HG03442 (cell line): Measurements from ENCODE around the gene MDFIC2.
"Not testable (repeated sequence)": the region's sequence is repeated elsewhere in the genome, so short reads cannot be mapped to it uniquely, and the experiment has no call there.

Experiments
- ATAC-seq: cut with Tn5 transposase; IDR thresholded peaks from one replicate; pipeline ENCODE4 v1.9.1; 2021; ENCODE audit warnings: mild to moderate bottlenecking, moderate library complexity; ENCODE audit not compliant: unreplicated experiment

Gene MDFIC2

DNA sequence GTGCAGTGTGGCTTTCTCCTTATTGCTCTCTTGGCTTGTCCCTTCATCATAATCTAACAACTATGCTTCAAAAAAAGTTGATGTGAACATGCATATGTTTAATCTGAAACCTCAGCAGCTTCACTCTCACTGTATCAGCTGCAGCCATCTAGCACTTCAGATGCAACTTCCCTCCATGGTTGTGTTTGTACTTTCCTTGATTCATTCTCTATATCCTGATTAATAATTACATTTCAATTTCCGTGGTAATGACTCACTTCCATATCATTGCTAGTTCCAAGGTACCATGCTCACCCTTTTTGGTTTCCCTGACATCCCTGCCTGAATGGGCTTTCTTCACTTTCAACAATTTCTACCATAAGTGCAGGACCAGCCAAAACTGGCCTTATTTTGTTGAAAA, 51.2 kb downstream of the MDFIC2 start:
- ATAC-seq = no peak

DNA sequence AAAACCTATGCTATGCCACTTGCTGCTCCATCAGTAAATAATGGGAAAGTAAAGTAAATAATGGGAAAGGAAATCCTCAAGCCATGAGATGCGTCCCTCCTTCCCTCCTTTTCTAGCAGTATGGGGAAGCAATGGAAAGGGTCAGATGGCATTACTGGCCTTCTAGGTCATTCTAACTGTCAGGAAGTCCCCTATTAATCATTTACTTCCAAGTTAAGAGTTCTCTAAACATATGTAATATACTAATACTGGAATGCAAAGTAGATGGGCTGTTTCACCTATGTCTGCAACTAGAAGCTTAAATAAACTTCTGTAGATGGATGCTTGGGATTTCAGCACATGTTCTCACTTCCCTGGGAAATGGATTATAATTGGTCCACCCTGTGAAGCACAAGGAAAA, 55.9 kb downstream of the MDFIC2 start:
- ATAC-seq = no peak

DNA sequence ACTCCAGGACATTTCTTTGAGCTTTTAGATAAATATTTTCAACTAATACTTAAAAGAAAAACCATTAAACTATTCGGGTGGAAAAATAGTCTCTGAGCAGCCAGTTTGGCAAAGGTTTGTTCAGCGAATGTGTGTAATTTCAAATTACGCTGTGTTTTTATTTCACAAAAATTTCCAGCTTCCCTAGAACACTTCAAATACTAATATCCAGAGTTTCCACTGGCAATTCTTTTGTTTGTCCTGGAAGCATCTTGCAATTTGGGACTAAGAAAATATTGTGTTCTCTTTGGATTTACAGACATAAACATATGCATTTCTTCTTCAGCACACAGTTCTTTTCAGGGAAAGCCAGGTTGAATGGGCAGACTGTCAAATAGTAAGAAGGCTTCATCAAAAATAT, 61.9 kb downstream of the MDFIC2 start:
- no peak for ATAC-seq

DNA sequence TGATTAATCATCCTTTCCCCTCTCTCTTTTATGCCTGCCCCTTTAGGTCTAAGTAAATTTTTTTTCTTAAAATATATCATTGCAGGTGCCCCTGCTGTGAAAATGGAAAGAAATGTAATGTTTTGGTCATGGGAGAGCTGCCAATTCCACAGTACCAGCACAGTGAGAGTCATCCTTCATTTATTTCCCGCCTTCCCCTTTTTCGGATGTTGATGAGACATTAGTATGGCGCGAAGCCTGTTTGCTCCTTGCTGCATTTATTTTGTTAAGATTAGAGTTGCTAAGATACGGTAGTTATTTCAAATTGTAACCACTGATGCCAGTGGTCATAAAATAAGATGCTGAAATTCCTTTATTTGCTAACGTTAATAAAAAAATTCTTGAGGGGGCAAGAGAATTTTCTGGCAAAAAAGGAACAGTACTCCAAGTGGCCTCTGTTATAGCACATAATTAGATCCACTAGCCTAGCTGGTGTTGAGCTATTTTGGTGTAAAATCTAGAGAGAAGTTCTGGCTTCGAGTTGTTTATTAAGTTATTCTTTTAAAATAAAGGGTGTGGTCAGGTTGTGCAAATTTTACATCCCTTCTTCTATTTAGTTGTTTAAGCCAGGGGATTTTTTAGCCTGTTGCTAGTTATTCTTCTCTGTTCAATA, 62.8 kb downstream of the MDFIC2 start:
- ATAC-seq = no peak

DNA sequence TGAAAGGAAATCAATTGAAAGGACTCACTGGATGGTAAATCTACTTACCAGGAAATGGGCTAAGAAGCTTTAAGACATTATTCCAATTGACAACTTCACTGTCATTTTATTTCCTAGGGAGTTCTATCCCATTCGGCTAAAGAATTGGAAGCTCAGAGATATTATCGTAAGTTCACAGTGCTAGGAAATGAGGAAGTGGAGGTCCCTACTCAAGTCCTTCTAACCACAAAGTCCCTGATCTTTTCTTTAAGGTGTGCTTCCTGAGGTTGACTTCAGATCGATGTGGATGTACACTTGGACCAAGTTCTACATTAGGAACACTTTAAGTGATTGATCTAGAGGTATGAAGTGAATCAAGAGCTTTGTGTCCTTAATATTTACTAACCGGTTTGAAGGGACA, 63.6 kb downstream of the MDFIC2 start:
- no peak for ATAC-seq

DNA sequence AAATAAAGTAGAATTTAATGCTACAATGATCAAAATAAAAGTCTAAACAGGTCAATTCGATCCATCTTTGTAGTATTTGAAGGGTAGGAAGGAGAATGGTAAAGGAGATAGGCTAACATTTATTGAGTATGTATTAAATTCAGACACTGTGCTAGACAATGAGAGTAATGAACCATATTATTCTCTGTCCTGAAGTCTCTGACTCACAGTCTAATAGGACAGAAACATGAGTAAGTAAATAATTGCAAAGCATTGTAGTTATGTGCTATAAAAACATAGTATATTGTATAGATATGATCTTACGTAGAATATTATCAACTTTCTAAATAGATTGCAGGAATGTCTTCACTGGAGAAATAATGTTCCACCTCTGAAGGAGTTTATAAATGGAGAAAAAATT, 64.5 kb downstream of the MDFIC2 start:
- no peak for ATAC-seq

DNA sequence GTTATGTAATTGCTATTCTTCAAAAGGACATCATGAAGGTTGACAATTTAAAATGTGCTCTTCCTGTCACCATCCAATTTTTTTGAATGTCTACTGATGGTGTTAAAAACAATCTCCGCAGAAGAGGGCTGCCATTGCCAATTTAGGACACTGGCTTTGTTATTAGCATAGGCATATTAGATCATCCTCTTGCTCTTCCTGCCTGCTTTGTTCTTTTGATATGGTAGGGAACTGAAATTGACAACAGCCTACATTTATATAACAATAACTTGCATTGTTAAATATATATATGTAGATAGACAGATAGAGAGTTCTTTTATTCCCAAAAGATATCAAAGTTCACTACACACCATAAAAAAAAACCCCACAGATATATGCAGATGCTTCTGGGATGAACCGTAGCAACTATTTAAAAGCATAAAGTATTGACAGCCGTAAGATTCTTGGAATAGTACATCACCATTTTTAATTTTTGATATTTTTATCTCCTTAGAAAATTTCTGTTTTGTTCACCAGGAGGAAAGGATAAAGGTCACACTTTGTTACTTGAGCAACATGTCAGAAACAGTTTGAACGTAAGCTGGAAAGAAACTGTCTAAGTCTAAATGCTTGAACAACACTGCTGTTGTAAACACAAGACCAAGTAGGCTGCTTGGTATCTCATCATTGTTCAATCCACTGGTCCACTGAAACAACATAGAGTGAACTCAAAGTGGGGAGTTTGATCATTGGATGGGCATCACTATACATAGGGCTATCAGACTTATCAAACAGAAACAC, 66.5 kb downstream of the MDFIC2 start:
- no peak for ATAC-seq

DNA sequence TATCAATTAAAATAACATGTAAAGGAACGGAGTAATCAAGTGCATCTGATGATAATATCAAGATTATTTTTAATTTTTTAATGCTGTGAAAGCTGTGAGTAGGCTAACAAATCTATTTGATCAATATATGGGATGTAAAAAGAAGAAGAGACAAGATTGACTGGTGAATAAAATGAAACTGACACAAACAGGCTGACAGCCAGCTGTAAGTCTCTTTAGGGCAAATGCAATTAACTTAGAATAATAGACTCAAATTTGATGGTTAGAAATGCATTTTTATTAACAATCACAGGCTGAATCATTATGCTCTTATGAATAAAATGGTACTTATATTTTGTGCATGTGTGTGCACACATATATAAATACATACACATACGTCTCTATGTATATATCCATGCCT, 68.0 kb downstream of the MDFIC2 start:
- ATAC-seq = no peak

DNA sequence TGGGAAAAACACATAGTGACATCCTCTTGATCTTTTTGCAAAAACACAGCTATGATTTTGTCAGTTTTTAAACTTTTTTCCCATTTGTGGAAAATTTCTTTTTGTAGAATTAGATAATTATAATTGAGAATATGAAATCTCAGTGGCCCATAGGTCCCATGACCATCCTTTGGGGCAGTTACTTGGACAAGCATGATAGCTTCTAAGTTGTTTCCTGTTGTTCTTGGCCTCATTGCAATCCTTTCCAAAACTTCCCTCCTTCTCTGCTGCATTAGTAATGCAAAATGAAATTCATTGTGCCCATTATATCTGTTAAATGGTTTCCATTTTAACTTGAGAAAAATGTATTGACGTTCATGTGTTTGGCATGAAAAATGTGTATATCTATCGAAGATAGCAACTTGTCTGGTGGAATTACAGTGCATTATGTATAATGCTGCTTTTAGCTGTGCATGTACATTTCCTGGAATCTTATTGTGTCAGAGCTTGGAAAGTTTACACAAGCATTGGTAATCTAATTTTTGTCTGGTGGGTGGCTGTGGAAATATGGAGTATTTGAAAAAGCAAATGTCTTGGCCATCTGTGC, 70.0 kb downstream of the MDFIC2 start:
- ATAC-seq = no peak

DNA sequence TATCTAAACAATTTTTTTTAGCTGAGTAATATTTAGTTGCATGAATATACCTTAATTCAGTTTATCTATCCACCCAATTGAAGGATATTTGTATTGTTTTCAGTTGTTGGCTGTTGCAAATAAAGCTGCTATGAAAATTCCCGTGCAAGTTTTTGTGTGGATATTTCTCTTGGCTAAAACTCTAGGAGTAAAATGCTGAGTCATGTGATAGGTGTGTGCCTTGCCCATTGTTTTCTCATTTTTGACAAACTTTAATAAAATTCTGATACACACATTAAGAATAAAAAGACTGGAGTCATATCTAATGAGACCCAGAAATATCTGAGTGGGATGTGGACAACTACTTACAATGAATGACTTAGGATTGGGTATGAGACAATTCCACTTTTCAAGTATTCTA, 78.6 kb downstream of the MDFIC2 start:
- ATAC-seq = no peak

DNA sequence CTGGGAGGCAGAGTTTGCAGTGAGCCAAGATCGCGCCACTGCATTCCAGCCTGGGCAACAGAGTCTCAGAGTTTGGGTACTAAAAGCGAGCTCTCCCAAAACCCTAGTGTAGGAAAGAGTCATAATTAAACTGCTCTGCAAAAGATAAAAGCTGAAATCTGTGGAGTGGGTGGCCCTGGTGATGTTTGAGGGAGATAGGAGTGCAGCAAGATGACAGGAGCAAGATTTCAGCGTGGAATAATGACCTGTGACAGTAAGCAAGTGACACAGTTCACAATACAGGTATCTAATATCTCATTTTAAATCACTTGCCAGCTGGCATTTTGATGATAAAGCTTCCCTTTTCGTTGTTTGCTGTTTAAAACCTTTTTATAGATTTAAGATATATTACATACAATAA, 79.3 kb downstream of the MDFIC2 start:
- no peak for ATAC-seq

DNA sequence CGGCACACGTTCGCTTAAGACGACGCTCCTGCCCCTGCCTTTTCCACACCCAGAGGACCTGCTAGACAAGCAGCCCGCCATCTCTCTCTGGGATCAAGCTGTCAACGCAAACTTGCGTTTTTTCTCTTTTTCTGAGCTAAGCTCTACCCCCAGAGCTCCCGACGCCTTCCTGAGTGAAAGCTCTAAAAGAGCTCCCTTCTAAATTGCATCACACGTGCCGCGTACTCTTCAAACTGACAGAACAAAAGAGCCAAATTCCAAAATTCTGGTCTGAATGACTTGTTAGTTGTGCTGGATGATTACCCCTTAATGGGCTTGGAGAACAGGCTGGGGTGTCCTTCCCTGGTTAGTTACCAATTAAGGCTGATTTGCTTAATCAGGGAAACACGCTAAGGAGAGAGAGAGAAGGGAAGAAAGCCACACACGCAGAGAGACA, 81.2 kb downstream of the MDFIC2 start:
- no peak for ATAC-seq

DNA sequence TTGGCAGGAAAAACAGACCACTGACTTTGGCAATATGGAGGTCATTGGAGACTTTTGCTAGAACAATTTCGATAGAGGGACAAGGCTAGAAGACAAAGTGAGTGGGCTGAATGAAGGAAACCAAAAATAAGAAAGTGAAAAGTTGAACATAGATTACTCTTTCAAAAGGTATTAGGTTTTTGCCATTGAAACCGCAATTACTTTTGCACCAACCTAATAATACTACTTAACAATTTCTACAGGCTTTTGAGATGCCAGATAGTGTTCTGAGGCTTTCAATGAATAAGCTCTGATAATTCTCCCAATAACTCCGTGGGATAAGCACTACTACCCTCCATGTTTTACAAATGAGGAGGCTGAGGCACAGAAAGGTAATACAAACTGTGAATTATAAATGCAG, 85.0 kb downstream of the MDFIC2 start:
- ATAC-seq = no peak

DNA sequence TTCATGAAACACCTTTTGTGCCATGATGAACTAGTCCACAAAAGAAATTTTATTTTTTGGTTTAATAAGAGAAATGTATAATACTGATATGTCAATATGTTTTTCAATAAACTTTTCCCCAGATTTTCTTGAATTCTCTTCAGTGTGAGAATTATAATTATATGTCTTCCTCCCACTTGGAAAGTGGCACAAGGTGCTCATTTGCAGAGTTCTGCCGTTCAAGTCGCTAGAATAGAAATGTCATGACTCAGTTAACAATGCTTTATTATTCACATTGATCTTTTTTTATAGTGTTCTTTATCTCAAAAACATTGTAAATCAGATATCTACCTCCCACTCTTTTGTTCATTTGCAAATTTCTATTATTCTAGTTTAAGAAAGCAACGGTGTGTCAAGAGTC, 87.3 kb downstream of the MDFIC2 start:
- no peak for ATAC-seq

DNA sequence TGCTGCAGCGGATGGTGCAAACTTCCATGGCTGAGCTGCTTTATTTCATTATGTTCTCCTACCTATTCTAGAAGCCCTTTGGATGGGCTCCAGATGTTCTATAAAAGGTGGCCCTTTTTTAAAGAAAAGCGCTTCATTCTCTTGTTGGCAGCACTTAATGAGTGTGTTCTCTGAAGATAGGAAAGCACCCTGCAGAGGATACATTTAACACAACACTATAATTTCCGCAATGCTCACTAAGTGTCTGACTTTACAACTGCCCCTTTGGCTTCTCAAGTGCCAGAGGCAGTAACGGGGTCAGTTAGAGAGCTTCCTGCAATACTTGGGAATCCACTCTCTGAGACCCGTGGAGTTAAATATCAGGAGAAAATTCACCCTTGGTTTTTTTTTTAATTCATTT, 88.1 kb downstream of the MDFIC2 start:
- no peak for ATAC-seq

DNA sequence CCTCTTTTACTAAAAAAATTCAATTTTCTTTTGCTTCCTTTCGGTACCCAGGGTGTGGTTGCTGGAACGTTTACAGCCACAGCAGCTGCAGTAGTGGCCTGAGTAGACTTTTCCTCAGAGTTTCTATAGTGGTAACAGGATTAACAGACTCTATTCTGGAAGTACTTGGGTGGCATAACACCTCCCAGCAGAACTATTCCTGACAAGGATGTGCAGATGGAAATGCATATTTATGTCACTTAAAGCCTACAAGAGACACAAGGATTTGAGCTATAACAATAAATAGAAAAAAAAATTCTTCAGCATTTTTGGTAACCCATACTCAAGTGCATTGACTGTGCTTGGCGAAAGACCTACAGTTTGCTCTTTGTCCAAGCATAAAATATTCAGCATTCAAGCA, 94.0 kb downstream of the MDFIC2 start:
- ATAC-seq = no peak

DNA sequence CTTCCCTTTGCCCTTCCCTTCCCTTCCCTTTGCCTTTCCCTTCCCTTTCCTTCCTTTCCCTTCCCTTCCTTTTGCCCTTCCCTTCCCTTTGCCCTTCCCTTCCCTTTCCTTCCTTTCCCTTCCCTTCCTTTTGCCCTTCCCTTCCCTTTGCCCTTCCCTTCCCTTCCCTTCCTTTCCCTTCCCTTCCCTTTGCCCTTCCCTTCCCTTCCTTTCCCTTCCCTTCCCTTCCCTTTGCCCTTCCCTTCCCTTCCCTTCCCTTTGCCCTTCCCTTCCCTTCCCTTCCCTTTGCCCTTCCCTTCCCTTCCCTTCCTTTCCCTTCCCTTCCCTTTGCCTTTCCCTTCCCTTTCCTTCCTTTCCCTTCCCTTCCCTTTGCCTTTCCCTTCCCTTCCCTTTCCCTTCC, 101.2 kb downstream of the MDFIC2 start:
- ATAC-seq = not testable (repeated sequence)

DNA sequence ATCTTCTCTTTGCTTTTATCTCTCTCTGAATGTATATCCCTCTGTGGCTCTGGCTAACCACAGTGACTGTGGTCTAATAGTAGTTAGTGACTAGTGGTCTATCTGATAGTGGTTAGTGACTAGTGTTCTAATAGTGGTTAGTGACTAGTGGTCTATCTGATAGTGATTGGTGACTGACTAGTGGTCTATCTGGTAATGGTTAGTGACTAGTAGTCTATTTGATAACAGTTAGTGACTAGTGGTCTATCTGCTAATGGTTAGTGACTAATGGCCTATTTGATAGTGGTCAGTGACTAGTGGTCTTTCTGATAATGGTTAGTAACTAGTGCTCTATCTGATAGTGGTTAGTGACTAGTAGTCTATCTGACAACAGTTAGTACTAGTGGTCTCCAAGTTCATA, 110.5 kb downstream of the MDFIC2 start:
- no peak for ATAC-seq

DNA sequence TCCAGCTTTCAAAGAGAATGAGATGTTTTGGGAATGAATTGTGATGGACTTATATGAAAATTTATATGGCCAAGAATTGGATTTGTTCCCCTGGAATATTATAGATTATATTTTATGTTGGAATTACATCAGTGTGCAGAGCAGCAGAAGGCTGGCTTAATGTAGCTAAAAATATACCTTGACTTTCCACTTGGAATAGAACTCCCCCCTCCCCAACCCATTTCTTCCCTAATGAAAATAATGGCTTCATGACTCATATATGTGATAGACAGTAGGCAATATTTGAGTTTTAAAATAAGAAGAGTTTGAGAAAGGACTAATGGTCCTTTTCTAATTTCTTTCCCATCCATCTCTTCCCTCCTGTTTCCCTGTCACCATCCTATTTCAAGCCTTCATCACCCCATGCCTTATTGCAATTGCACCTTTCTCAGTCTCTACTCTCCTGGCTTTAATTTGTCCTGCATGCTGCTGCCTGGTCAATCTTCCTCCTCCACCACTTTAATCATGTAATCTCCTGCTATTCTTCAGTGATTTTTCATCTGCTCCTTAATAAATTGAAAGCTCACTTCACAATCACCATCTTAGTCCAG, 122.5 kb downstream of the MDFIC2 start:
- ATAC-seq = no peak

DNA sequence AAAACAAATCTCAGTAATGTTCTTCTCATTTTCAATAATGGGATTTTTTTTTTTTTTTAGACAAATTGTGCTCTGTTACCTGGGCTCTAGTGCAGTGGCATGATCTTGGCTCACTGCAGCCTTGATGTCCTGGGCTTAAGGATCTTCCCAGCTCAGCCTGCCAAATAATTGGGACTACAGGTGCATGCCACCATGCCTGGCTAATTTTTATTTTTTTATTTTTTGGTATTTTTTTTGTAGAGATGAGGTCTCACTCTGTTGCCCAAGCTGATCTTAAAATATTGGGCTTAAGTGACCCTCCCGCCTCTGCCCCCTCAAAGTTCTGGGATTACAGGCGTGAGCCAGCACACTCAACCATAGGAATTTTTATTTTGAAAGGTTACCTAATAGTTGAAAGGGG, 126.2 kb downstream of the MDFIC2 start:
- no peak for ATAC-seq

DNA sequence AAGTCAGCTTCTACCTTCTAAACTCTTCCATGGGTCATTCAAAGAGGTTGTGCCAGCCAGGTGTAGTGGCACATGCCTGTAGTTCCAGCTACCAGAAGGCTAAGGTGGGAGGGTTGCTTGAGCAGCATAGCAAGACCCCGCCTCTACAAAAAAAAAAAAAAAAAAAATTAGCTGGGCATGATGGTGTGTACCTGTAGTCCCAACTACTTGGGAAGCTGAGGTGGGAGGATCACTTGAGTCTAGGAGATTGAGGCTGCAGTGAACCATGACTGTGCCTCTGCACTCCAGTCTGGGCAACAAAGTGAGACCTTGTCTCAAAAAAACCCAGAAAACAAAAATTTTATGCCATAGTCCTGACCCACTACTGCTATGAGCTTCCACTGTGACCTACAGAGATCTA, 126.8 kb downstream of the MDFIC2 start:
- ATAC-seq = no peak
